ENCODE results near the gene TXK. TPM values are rescaled to one million over a fixed set of nuclear protein-coding genes. Genes with fewer than 3 reads are reported as not detected.

TXK gene
- total and polyA plus RNA-seq, 2 experiments from 2014 or later: 0.14 to 0.40 TPM

DNA sequence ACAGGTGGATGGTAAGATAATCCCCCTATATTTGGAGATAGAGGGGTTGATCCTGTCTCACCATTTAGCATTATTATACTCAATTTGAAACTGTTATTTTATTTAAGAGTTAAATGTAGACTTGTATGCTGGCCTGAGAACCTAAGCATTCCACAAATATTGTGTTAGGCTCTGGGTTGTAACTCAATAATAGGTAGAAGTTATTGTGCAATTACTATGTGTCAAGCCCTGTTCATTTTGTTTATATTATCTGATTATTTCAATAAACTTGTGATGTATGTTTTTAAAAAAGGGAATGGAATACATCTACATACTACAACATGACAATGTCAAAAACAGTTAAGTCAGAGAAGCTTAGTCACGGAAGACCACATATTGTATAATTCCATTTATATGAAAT, 13.6 kb upstream of the TXK start:
- Histone ChIP-seq H3K27ac (ENCODE audit: low read depth) (no peak overlapping the region), H2AFZ (no peak overlapping the region), H3K27me3 (ENCODE audit: insufficient read depth) (no peaks in the 10 kb centered on the region), H3K9me2 (ENCODE audit: insufficient read depth) (no peaks in the 10 kb centered on the region), H3K79me2 (replicated peaks; ENCODE audit: insufficient read depth) (no peaks in the 10 kb centered on the region), H3K36me3 (ENCODE audit: insufficient read depth) (no peaks in the 10 kb centered on the region), H3K4me3 (no peak overlapping the region), H3K4me1 (ENCODE audit: insufficient read depth) (no peaks in the 10 kb centered on the region), H3K4me2 (no peak overlapping the region), H4K20me1 (replicated peaks; ENCODE audit: insufficient read depth) (no peaks in the 10 kb centered on the region), H3F3A (replicated peaks; ENCODE audit: low read depth) (no peaks in the 10 kb centered on the region)
- TF ChIP-seq ZNF331 (CRISPR knock-in tag; IDR thresholded peaks at IDR 0.05; ENCODE audit: low read depth): no peak
- TF ChIP-seq, protein P1, sequence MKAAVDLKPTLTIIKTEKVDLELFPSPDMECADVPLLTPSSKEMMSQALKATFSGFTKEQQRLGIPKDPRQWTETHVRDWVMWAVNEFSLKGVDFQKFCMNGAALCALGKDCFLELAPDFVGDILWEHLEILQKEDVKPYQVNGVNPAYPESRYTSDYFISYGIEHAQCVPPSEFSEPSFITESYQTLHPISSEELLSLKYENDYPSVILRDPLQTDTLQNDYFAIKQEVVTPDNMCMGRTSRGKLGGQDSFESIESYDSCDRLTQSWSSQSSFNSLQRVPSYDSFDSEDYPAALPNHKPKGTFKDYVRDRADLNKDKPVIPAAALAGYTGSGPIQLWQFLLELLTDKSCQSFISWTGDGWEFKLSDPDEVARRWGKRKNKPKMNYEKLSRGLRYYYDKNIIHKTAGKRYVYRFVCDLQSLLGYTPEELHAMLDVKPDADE (IDR thresholded peaks at IDR 0.05): no peak
- no peak for TF ChIP-seq POLR2AphosphoS5 (IDR thresholded peaks at IDR 0.05; ENCODE audit: low read depth)
- no peak for TF ChIP-seq CREB1 (CRISPR knock-in tag; IDR thresholded peaks at IDR 0.05; ENCODE audit: low read depth)
- no peak for TF ChIP-seq NANOG (IDR thresholded peaks at IDR 0.05; ENCODE audit: borderline replicate concordance)
- Mint-ChIP-seq H3K9me3 (no peaks in the 10 kb centered on the region; the same call in 2 of the 3 replicates), H3K4me1 (peaks cover 8% of the 10 kb centered on the region; the same call in 2 of the 3 replicates), H3K36me3 (ENCODE audit: low read depth) (peaks cover 2% of the 10 kb centered on the region; the same call in 1 of the 3 replicates), H3K27ac (no peak overlapping the region), H3K27me3 (ENCODE audit: insufficient read depth, low read depth, poor library complexity) (peaks cover 2% of the 10 kb centered on the region), H3K4me3 (no peak overlapping the region)
- ATAC-seq: no peak
- DNase-seq (ENCODE audit: low spot score): no peak

DNA sequence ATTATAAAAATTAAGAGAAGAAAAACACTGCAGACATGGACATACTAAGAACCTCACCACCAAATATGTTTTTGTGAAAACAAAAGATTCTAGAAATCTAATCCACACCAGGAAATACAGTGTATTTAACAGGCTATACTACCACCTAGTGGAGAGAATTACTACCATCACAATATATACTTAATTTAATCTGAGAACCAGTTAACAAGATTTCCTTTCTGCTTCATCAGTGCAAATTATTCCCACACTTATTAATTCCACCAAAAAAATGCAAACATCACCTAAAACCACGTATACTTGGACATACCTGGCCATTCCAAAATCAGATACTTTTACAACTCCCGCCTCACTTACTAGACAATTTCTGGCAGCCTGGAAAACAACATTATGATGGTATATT, 7.0 kb upstream of the TXK start:
- Histone ChIP-seq H3K36me3 (ENCODE audit: insufficient read depth) (0 out of 2 replicates have a peak, but pooled peaks cover 3% of the 10 kb centered on the region), H2AFZ (no peak overlapping the region), H3K79me2 (replicated peaks; ENCODE audit: insufficient read depth) (no peaks in the 10 kb centered on the region), H3K27me3 (ENCODE audit: insufficient read depth) (no peaks in the 10 kb centered on the region), H3F3A (replicated peaks; ENCODE audit: low read depth) (no peaks in the 10 kb centered on the region), H3K9me2 (ENCODE audit: insufficient read depth) (0 out of 2 replicates have a peak, but pooled peaks cover 3% of the 10 kb centered on the region), H3K4me1 (ENCODE audit: insufficient read depth) (no peaks in the 10 kb centered on the region), H3K4me2 (no peak overlapping the region), H3K4me3 (no peak overlapping the region), H3K27ac (ENCODE audit: low read depth) (no peak overlapping the region), H4K20me1 (replicated peaks; ENCODE audit: insufficient read depth) (no peaks in the 10 kb centered on the region)
- H3K36me3 Mint-ChIP-seq (ENCODE audit: low read depth): peaks cover 7% of the 10 kb centered on the region; the same call in 1 of the 3 replicates
- ATAC-seq: peak; percentile 47; the same call in 2 of the 3 replicates
- H3K4me3 Mint-ChIP-seq: no peak overlapping the region
- H3K27ac Mint-ChIP-seq: no peak overlapping the region
- TF ChIP-seq, protein P2, sequence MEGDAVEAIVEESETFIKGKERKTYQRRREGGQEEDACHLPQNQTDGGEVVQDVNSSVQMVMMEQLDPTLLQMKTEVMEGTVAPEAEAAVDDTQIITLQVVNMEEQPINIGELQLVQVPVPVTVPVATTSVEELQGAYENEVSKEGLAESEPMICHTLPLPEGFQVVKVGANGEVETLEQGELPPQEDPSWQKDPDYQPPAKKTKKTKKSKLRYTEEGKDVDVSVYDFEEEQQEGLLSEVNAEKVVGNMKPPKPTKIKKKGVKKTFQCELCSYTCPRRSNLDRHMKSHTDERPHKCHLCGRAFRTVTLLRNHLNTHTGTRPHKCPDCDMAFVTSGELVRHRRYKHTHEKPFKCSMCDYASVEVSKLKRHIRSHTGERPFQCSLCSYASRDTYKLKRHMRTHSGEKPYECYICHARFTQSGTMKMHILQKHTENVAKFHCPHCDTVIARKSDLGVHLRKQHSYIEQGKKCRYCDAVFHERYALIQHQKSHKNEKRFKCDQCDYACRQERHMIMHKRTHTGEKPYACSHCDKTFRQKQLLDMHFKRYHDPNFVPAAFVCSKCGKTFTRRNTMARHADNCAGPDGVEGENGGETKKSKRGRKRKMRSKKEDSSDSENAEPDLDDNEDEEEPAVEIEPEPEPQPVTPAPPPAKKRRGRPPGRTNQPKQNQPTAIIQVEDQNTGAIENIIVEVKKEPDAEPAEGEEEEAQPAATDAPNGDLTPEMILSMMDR (conservative IDR thresholded peaks at IDR 0.05; ENCODE audit: low read depth in 2 of 2): peak in 1 of 2 experiments; percentile 63; a peak in 3 of 4 replicates
- no peak for TF ChIP-seq CREB1 (CRISPR knock-in tag; IDR thresholded peaks at IDR 0.05; ENCODE audit: low read depth)
- DNase-seq (ENCODE audit: low spot score): peak; percentile 77
- H3K4me1 Mint-ChIP-seq: no peaks in the 10 kb centered on the region
- no peaks in the 10 kb centered on the region for H3K9me3 Mint-ChIP-seq
- H3K27me3 Mint-ChIP-seq (ENCODE audit: insufficient read depth, low read depth, poor library complexity): no peaks in the 10 kb centered on the region

DNA sequence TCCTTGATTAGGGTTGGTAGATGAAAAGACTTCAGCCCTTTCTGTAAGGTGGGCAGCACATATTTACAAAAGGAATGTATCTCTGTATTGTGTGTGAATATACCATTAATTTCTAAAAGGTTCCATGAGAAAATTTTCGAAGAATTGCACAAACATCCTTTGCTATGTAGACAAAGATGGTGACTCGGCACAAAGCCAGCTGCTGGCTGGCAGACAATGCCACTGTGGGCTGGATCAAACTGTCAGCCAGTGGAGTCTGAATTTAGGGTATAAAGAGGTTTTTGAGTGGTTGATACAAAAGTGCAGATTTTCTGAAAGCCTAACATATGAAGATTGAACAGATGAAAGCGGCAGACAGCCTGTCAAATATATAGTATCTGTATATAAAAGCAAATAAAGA, 5.6 kb upstream of the TXK start:
- no peaks in the 10 kb centered on the region for H4K20me1 ChIP-seq (replicated peaks; ENCODE audit: insufficient read depth)
- 0 out of 2 replicates have a peak, but pooled peaks cover 3% of the 10 kb centered on the region for H3K9me2 ChIP-seq (ENCODE audit: insufficient read depth)
- H3K9me3 Mint-ChIP-seq: no peaks in the 10 kb centered on the region; the same call in 2 of the 3 replicates
- H3K4me2 ChIP-seq: no peak overlapping the region
- no peaks in the 10 kb centered on the region for H3K27me3 ChIP-seq (ENCODE audit: insufficient read depth)
- no peaks in the 10 kb centered on the region for H3K4me1 ChIP-seq (ENCODE audit: insufficient read depth)
- peaks cover 15% of the 10 kb centered on the region for H3K36me3 Mint-ChIP-seq (ENCODE audit: low read depth)
- no peak overlapping the region for H2AFZ ChIP-seq
- H3K27ac Mint-ChIP-seq: peak overlapping the region; percentile 86
- no peak overlapping the region for H3K4me3 Mint-ChIP-seq
- H3K79me2 ChIP-seq (replicated peaks; ENCODE audit: insufficient read depth): no peaks in the 10 kb centered on the region
- H3K4me1 Mint-ChIP-seq: no peaks in the 10 kb centered on the region
- no peaks in the 10 kb centered on the region for H3F3A ChIP-seq (replicated peaks; ENCODE audit: low read depth)
- no peak overlapping the region for H3K4me3 ChIP-seq
- no peak for ATAC-seq
- H3K27me3 Mint-ChIP-seq (ENCODE audit: insufficient read depth, low read depth, poor library complexity): peaks cover 2% of the 10 kb centered on the region
- H3K36me3 ChIP-seq (ENCODE audit: insufficient read depth): 0 out of 2 replicates have a peak, but pooled peaks cover 3% of the 10 kb centered on the region
- no peak for DNase-seq (ENCODE audit: low spot score)
- no peak overlapping the region for H3K27ac ChIP-seq (ENCODE audit: low read depth)
- TF ChIP-seq CREB1 (CRISPR knock-in tag; IDR thresholded peaks at IDR 0.05; ENCODE audit: low read depth): no peak
- TF ChIP-seq EZH2 (IDR thresholded peaks at IDR 0.05; ENCODE audit: low read depth, unreplicated experiment): no peak
- TF ChIP-seq, protein P1 (IDR thresholded peaks at IDR 0.05): no peak

Data from GM23338 (cell line).